IMR-90 (cell line): ENCODE data around the gene TCERG1L. TPM values are rescaled to one million over a fixed set of nuclear protein-coding genes. Genes with fewer than 3 reads are reported as not detected.

Source experiments
- ATAC-seq: fragments of 200-7000 bp; cut with Tn5 transposase; 2 replicates; pipeline ENCODE4 v1.9.1; 2020; ENCODE audit warnings: low read depth, mild to moderate bottlenecking, moderate library complexity
- BruUV-seq: library from RNA; stranded (reverse); fragments of 400-500 nt; replicated peaks from 2 replicates; lab custom pipeline; 2021; lab: Mats Ljungman, UMichigan
- CTCF ChIA-PET: fragments of 300-600 bp; formaldehyde crosslinking; extraction: SDS; loops from one replicate; lab custom pipeline; 2021; ENCODE audit warnings: antibody characterized with exemption; lab: Yijun Ruan, JAX
- POLR2A ChIA-PET: fragments of 300-600 bp; sonication (Branson Sonifier 250); formaldehyde crosslinking; loops from one replicate; lab custom pipeline; 2022; ENCODE audit warnings: antibody characterized with exemption; ENCODE audit not compliant: unreplicated experiment; lab: Charles Lee
- DNase-seq: peaks from one replicate; pipeline ENCODE4 v3.0.0; 2013
- H2AFZ ChIP-seq: replicated peaks from 2 replicates; pipeline ENCODE3; 2013; ENCODE audit warnings: low read length, mild to moderate bottlenecking; ENCODE audit not compliant: poor library complexity
- H2AK5ac ChIP-seq: 2 replicates; pipeline ENCODE4 v1.6.1; 2013; ENCODE audit warnings: low read depth, low read length, inconsistent platforms
- H2AK9ac ChIP-seq: replicated peaks from 2 replicates; pipeline ENCODE3; 2013; ENCODE audit warnings: mild to moderate bottlenecking, low read depth, low read length, moderate library complexity; ENCODE audit not compliant: poor library complexity
- H2BK120ac ChIP-seq: 2 replicates; pipeline ENCODE4 v1.6.1; 2013; ENCODE audit warnings: low read depth, low read length, inconsistent platforms
- H2BK15ac ChIP-seq: 3 replicates; pipeline ENCODE4 v1.6.1; 2013; ENCODE audit warnings: low read depth, low read length, inconsistent platforms
- H2BK20ac ChIP-seq: 2 replicates; pipeline ENCODE4 v1.6.1; 2013; ENCODE audit warnings: low read depth, mild to moderate bottlenecking, inconsistent platforms, low read length, moderate library complexity
- H2BK5ac ChIP-seq: 2 replicates; pipeline ENCODE4 v1.6.1; 2013; ENCODE audit warnings: mild to moderate bottlenecking, low read depth, low read length, inconsistent platforms; ENCODE audit not compliant: poor library complexity, severe bottlenecking
- H3K14ac ChIP-seq: replicated peaks from 2 replicates; pipeline ENCODE4 v1.6.1; 2013; ENCODE audit warnings: low read depth, low read length, inconsistent platforms
- H3K18ac ChIP-seq: 2 replicates; pipeline ENCODE4 v1.6.1; 2013; ENCODE audit warnings: low read depth, low read length, control low read depth
- H3K23ac ChIP-seq: 2 replicates; pipeline ENCODE4 v1.6.1; 2013; ENCODE audit warnings: low read depth, low read length, inconsistent platforms
- H3K27ac ChIP-seq: 2 replicates; pipeline ENCODE4 v1.5.1; 2013; ENCODE audit warnings: mild to moderate bottlenecking, control low read depth, low read length; ENCODE audit not compliant: insufficient read depth
- H3K27me3 ChIP-seq: 2 replicates; pipeline ENCODE4 v1.6.1; 2013; ENCODE audit warnings: low read length; ENCODE audit not compliant: control insufficient read depth, insufficient read depth
- H3K36me3 ChIP-seq: 2 replicates; pipeline ENCODE4 v1.6.1; 2013; ENCODE audit warnings: low read length, mixed read lengths; ENCODE audit not compliant: control insufficient read depth, insufficient read depth
- H3K4ac ChIP-seq: 2 replicates; pipeline ENCODE4 v1.6.1; 2013; ENCODE audit warnings: low read depth, low read length, inconsistent platforms
- H3K4me1 ChIP-seq: 2 replicates; pipeline ENCODE4 v1.6.1; 2013; ENCODE audit warnings: low read length, mixed read lengths; ENCODE audit not compliant: control insufficient read depth, insufficient read depth
- H3K4me2 ChIP-seq: 2 replicates; pipeline ENCODE4 v1.6.1; 2013; ENCODE audit warnings: low read depth, mild to moderate bottlenecking, control low read depth, low read length, moderate library complexity
- H3K4me3 ChIP-seq: 2 replicates; pipeline ENCODE4 v1.5.1; 2013; ENCODE audit warnings: low read depth, mild to moderate bottlenecking, control low read depth, low read length, moderate library complexity; ENCODE audit not compliant: insufficient read depth
- H3K56ac ChIP-seq: 2 replicates; pipeline ENCODE4 v1.6.1; 2013; ENCODE audit warnings: low read length, inconsistent platforms; ENCODE audit not compliant: insufficient read depth; ENCODE audit errors: extremely low read depth
- H3K79me1 ChIP-seq, 2 experiments: 2 replicates each; pipeline ENCODE4 v1.6.1; 2013; ENCODE audit warnings: low read length in 2 of 2, inconsistent platforms in 1 of 2, low read depth in 1 of 2
- H3K9ac ChIP-seq: 2 replicates; pipeline ENCODE4 v1.6.1; 2013; ENCODE audit warnings: low read depth, low read length, control low read depth
- H3K9me1 ChIP-seq: 2 replicates; pipeline ENCODE4 v1.6.1; 2013; ENCODE audit warnings: low read length, inconsistent platforms; ENCODE audit not compliant: insufficient read depth
- H3K9me3 ChIP-seq: 2 replicates; pipeline ENCODE4 v1.6.1; 2013; ENCODE audit warnings: low read length; ENCODE audit not compliant: control insufficient read depth, insufficient read depth
- H4K20me1 ChIP-seq: 2 replicates; pipeline ENCODE4 v1.6.1; 2013; ENCODE audit warnings: low read length, inconsistent platforms; ENCODE audit not compliant: insufficient read depth
- H4K5ac ChIP-seq: 2 replicates; pipeline ENCODE4 v1.6.1; 2013; ENCODE audit warnings: mild to moderate bottlenecking, low read depth, low read length, control low read depth
- H4K8ac ChIP-seq, 2 experiments: 2 replicates each; pipeline ENCODE4 v1.6.1; 2013; ENCODE audit warnings: low read depth in 2 of 2, low read length in 2 of 2, control low read depth in 1 of 2, inconsistent platforms in 1 of 2
- H4K91ac ChIP-seq: 2 replicates; pipeline ENCODE4 v1.6.1; 2013; ENCODE audit warnings: low read depth, low read length, inconsistent platforms; ENCODE audit not compliant: insufficient read depth
- CEBPB ChIP-seq: IDR thresholded peaks from 2 replicates; pipeline ENCODE4 v1.6.1; 2012; ENCODE audit warnings: low read depth, low read length, improper control_type of control experiment
- FOS ChIP-seq: fragments of 150-350 bp; IDR thresholded peaks from 2 replicates; pipeline ENCODE4 v1.6.1; 2016; ENCODE audit warnings: low read depth, low read length
- POLR2A ChIP-seq: IDR thresholded peaks from 2 replicates; pipeline ENCODE4 v1.6.1; 2012; ENCODE audit warnings: mild to moderate bottlenecking, low read depth, low read length
- RAD21 ChIP-seq: IDR thresholded peaks from 2 replicates; pipeline ENCODE4 v1.6.1; 2012; ENCODE audit warnings: low read length, improper control_type of control experiment
- RFX5 ChIP-seq: IDR thresholded peaks from 2 replicates; pipeline ENCODE4 v1.8.0; 2012; ENCODE audit warnings: low read depth, mild to moderate bottlenecking, low read length, moderate library complexity
- SMC3 ChIP-seq: fragments of 150-350 bp; IDR thresholded peaks from 2 replicates; pipeline ENCODE4 v1.6.1; 2016; ENCODE audit warnings: low read depth, mild to moderate bottlenecking, antibody characterized with exemption, low read length, moderate library complexity
- WGBS, 2 experiments: methylation state at CpG; one replicate each; pipeline versions ENCODE4 v1.1.5 to v1.1.7; 2013; ENCODE audit warnings: missing lambda C conversion rate in 2 of 2; ENCODE audit not compliant: insufficient read length in 1 of 2; ENCODE audit errors: extremely low coverage in 2 of 2; 5-methylcytosine and 5-hydroxymethylcytosine counted together
- dilution Hi-C: fragments of 300-500 bp; cut with HindIII; formaldehyde crosslinking; loops from one replicate; pipeline ENCODE4 v1.14.3; 2018; ENCODE audit warnings: low sequenced_read_pairs; ENCODE audit not compliant: unreplicated experiment
- in situ Hi-C: fragments of 300-500 bp; cut with MboI; formaldehyde crosslinking; loops from 3 replicates; pipeline ENCODE4 v1.14.3; 2019; ENCODE audit warnings: low sequenced_read_pairs, inconsistent platforms, mixed read lengths
- intact Hi-C: fragments of 100-400 bp; cut with micrococcal nuclease; formaldehyde crosslinking; loops from 2 replicates; pipeline ENCODE4 v1.10.0; 2022
- polyA plus RNA-seq, 3 experiments: library from polyadenylated mRNA; depleted of rRNA; stranded (reverse); fragments of >200 nt; gene quantifications; 2 replicates each; pipeline ENCODE4 v1.2.3, GENCODE V29; 2012; ENCODE audit warnings: low replicate concordance in 1 of 3
- total RNA-seq: library from RNA; depleted of rRNA; stranded (reverse); fragments of >200 nt; gene quantifications from 2 replicates; pipeline ENCODE4 v1.2.3, GENCODE V29; 2012
- TF ChIP-seq, protein P1 (sequence below): conservative IDR thresholded peaks from 2 replicates; pipeline ENCODE4 v1.5.1; 2012; ENCODE audit warnings: mild to moderate bottlenecking, low read depth, low read length, improper control_type of control experiment
- TF ChIP-seq, protein P2 (sequence below): fragments of 150-350 bp; IDR thresholded peaks from 2 replicates; pipeline ENCODE4 v1.6.1; 2016; ENCODE audit warnings: low read depth, mild to moderate bottlenecking, low read length, moderate library complexity, borderline replicate concordance

TCERG1L gene
- total and polyA plus RNA-seq, 2 of the 4 experiments (the other 2 are of a cell fraction): not detected

DNA sequence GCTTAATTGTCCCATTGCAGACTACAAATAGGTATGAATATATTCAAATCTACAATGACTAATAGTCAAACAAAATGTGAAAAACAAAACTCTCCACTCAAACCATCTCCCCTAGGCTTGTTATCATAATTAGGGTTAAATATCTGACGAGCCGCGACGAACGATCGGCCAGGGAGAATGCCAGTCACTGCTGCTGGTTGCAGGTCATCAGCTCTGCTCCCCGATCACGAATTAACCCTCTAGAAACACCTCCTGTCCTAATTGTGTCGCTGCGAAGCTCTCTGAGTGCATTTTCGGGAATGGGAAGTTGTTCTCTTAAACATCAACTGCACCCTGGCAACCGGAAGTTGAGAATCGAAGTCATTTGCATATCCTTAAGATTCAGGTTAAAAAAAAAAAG is 167.3 kb downstream of the TCERG1L start:
- dilution Hi-C loops (no loop called here), intact Hi-C loops (no loop called here), in situ Hi-C loops (no loop called here)
- ATAC-seq (no peak), DNase-seq (no peak)
- Histone ChIP-seq H2BK5ac (no peak overlapping the region), H4K8ac (no peak overlapping the region), H2BK120ac (no peak overlapping the region), H3K27me3 (no peaks in the 10 kb centered on the region), H3K9me1 (no peaks in the 10 kb centered on the region), H3K4me1 (no peaks in the 10 kb centered on the region), H3K9ac (no peak overlapping the region), H3K27ac (no peak overlapping the region), H3K18ac (no peak overlapping the region), H2AK9ac (no peak overlapping the region), H2AFZ (no peak overlapping the region), H3K56ac (no peak overlapping the region), H3K4me2 (no peak overlapping the region), H3K4me3 (no peak overlapping the region), H2BK15ac (no peak overlapping the region), H3K79me1 (no peaks in the 10 kb centered on the region), H4K5ac (no peak overlapping the region), H3K9me3 (peaks cover 60% of the 10 kb centered on the region), H3K23ac (no peak overlapping the region), H4K20me1 (no peaks in the 10 kb centered on the region), H2AK5ac (no peak overlapping the region), H2BK20ac (no peak overlapping the region), H3K14ac (no peak overlapping the region), H3K36me3 (no peaks in the 10 kb centered on the region), H3K4ac (no peak overlapping the region), H4K91ac (no peak overlapping the region)
- ChIA-PET POLR2A (no interaction called here), CTCF (no interaction called here)
- BruUV-seq: no TSS peak
- no CpG with 5 or more reads among the region's 13 CpGs for WGBS, 2 experiments
- TF ChIP-seq, protein P1, sequence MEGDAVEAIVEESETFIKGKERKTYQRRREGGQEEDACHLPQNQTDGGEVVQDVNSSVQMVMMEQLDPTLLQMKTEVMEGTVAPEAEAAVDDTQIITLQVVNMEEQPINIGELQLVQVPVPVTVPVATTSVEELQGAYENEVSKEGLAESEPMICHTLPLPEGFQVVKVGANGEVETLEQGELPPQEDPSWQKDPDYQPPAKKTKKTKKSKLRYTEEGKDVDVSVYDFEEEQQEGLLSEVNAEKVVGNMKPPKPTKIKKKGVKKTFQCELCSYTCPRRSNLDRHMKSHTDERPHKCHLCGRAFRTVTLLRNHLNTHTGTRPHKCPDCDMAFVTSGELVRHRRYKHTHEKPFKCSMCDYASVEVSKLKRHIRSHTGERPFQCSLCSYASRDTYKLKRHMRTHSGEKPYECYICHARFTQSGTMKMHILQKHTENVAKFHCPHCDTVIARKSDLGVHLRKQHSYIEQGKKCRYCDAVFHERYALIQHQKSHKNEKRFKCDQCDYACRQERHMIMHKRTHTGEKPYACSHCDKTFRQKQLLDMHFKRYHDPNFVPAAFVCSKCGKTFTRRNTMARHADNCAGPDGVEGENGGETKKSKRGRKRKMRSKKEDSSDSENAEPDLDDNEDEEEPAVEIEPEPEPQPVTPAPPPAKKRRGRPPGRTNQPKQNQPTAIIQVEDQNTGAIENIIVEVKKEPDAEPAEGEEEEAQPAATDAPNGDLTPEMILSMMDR: no peak
- no peak for TF ChIP-seq POLR2A
- no peak for TF ChIP-seq CEBPB
- TF ChIP-seq RFX5: no peak
- no peak for TF ChIP-seq FOS
- TF ChIP-seq, protein P2, sequence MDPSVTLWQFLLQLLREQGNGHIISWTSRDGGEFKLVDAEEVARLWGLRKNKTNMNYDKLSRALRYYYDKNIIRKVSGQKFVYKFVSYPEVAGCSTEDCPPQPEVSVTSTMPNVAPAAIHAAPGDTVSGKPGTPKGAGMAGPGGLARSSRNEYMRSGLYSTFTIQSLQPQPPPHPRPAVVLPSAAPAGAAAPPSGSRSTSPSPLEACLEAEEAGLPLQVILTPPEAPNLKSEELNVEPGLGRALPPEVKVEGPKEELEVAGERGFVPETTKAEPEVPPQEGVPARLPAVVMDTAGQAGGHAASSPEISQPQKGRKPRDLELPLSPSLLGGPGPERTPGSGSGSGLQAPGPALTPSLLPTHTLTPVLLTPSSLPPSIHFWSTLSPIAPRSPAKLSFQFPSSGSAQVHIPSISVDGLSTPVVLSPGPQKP: no peak
- TF ChIP-seq SMC3: no peak
- no peak for TF ChIP-seq RAD21
